Prostate gland (tissue), 2 donors: ENCODE data around the gene MCC.

Experiments
- CTCF ChIP-seq, 4 experiments: fragments of 200-600 bp in 2 of 4; fragments of 450-650 bp in 2 of 4; sonication (generic) in 2 of 4; IDR thresholded peaks; 1 replicate in 3 of 4; 2 replicates in 1 of 4; pipeline ENCODE4 v1.5.1; 2016 to 2019; ENCODE audit warnings: antibody characterized with exemption in 4 of 4, mild to moderate bottlenecking in 2 of 4, moderate library complexity in 2 of 4
- POLR2A ChIP-seq: fragments of 450-650 bp; IDR thresholded peaks from one replicate; pipeline ENCODE4 v1.6.1; 2016; ENCODE audit warnings: antibody characterized with exemption, mild to moderate bottlenecking
- POLR2AphosphoS5 ChIP-seq: sonication (generic); formaldehyde crosslinking; IDR thresholded peaks from one replicate; pipeline ENCODE4 v1.6.1; 2017; ENCODE audit warnings: antibody characterized with exemption

GRCh38 chr5:113236536-113237288 is 251.5 kb downstream of the MCC start:
- TF ChIP-seq CTCF (IDR thresholded peaks at IDR 0.05) (no peak), POLR2A (no peak), POLR2AphosphoS5 (no peak)
